ENCODE measurements around the gene BIRC6. TPM values are rescaled to one million over a fixed set of nuclear protein-coding genes. Genes with fewer than 3 reads are reported as not detected.
"Not testable (repeated sequence)": the region's sequence is repeated elsewhere in the genome, so short reads cannot be mapped to it uniquely, and the experiment has no call there.

Gene BIRC6
- total RNA-seq, 2 donors from 2014 or later = 102 to 126 TPM

- intact Hi-C loops (cut with DNase I, micrococcal nuclease) = no loop called here
- ATAC-seq (peak; percentile 18), DNase-seq (no peak)
Measured at GRCh38 chr2:32425719-32426141, 68.9 kb downstream of the BIRC6 start.

- ATAC-seq = peak; percentile 65
- no peak for DNase-seq
- intact Hi-C loops (cut with DNase I, micrococcal nuclease) = no loop called here
Measured at GRCh38 chr2:32427672-32428610, 71.1 kb downstream of the BIRC6 start.

GRCh38 chr2:32430804-32431203, 74.0 kb downstream of the BIRC6 start:
- ATAC-seq = no peak
- no peak for DNase-seq
- intact Hi-C loops (cut with DNase I, micrococcal nuclease) = no loop called here

GRCh38 chr2:32436150-32436549, 79.3 kb downstream of the BIRC6 start:
- intact Hi-C loops (cut with DNase I, micrococcal nuclease) = no loop called here
- no peak for DNase-seq

GRCh38 chr2:32442020-32442467, 85.2 kb downstream of the BIRC6 start:
- DNase-seq = no peak
- ATAC-seq = no peak
- intact Hi-C loops (cut with DNase I, micrococcal nuclease) = no loop called here

More at GRCh38 chr2:32436150-32436549, 79.3 kb downstream of the BIRC6 start:
- no peak for ATAC-seq

- no peak for ATAC-seq
- intact Hi-C loops (cut with DNase I, micrococcal nuclease) = no loop called here
- DNase-seq = no peak
Measured at GRCh38 chr2:32446369-32446768, 89.5 kb downstream of the BIRC6 start.

GRCh38 chr2:32450851-32451250, 94.0 kb downstream of the BIRC6 start:
- no peak for ATAC-seq
- intact Hi-C loops (cut with DNase I, micrococcal nuclease) = no loop called here
- no peak for DNase-seq

GRCh38 chr2:32452338-32453064, 95.7 kb downstream of the BIRC6 start:
- ATAC-seq = no peak
- intact Hi-C loops (cut with DNase I, micrococcal nuclease) = no loop called here
- DNase-seq = no peak

- no peak for ATAC-seq
- intact Hi-C loops (cut with DNase I, micrococcal nuclease) = no loop called here
- no peak for DNase-seq
Measured at GRCh38 chr2:32453242-32454062, 96.6 kb downstream of the BIRC6 start.

- DNase-seq = no peak
- intact Hi-C loops (cut with DNase I, micrococcal nuclease) = no loop called here
- ATAC-seq = no peak
Measured at GRCh38 chr2:32455816-32456215, 99.0 kb downstream of the BIRC6 start.

GRCh38 chr2:32456808-32457207, 100.0 kb downstream of the BIRC6 start:
- intact Hi-C loops (cut with DNase I, micrococcal nuclease) = no loop called here
- ATAC-seq (no peak), DNase-seq (no peak)

- DNase-seq (no peak), ATAC-seq (no peak)
- intact Hi-C loops (cut with DNase I, micrococcal nuclease) = no loop called here
Measured at GRCh38 chr2:32457814-32458213, 101.0 kb downstream of the BIRC6 start.

GRCh38 chr2:32460861-32461260, 104.0 kb downstream of the BIRC6 start:
- ATAC-seq; DNase-seq; intact Hi-C loops (cut with DNase I, micrococcal nuclease): not testable (repeated sequence)

- intact Hi-C loops (cut with DNase I, micrococcal nuclease) = no loop called here
- ATAC-seq = no peak
- DNase-seq = no peak
Measured at GRCh38 chr2:32463110-32463509, 106.3 kb downstream of the BIRC6 start.

- ATAC-seq (no peak), DNase-seq (no peak)
- intact Hi-C loops (cut with DNase I, micrococcal nuclease) = no loop called here
Measured at GRCh38 chr2:32464431-32464830, 107.6 kb downstream of the BIRC6 start.

- intact Hi-C loops (cut with DNase I, micrococcal nuclease) = no loop called here
- DNase-seq = no peak
- no peak for ATAC-seq
Measured at GRCh38 chr2:32472605-32473004, 115.8 kb downstream of the BIRC6 start.

- DNase-seq = no peak
- intact Hi-C loops (cut with DNase I, micrococcal nuclease) = no loop called here
- no peak for ATAC-seq
Measured at GRCh38 chr2:32474381-32474780, 117.6 kb downstream of the BIRC6 start.

GRCh38 chr2:32478889-32479620, 122.2 kb downstream of the BIRC6 start:
- intact Hi-C loops (cut with DNase I, micrococcal nuclease) = no loop called here
- no peak for DNase-seq
- ATAC-seq = no peak

All from left colon (tissue), 2 donors.